Activated naive CD4-positive, alpha-beta T cell treated with anti-CD3 and anti-CD28 coated beads, Interleukin-2, amount 10 ng/mL, durations not matched to agents 7 days and 5 days (primary cell): Measurements from ENCODE around the gene HHIPL1.
A peak's percentile ranks its signal among the peaks of the same experiment; 100 is the strongest.

Experiments
- CTCF ChIA-PET: fragments of 350-600 bp; sonication (Branson Sonifier 250); formaldehyde crosslinking; loops from one replicate; lab custom pipeline; 2021; ENCODE audit warnings: antibody characterized with exemption; lab: Charles Lee
- DNase-seq: peaks from one replicate; pipeline ENCODE4 v3.0.0-alpha.2; 2020
- H3K27ac Mint-ChIP-seq: one replicate; pipeline ENCODE4 v1.8.0; 2021; ENCODE audit warnings: mild to moderate bottlenecking, moderate library complexity, mixed read lengths
- H3K27me3 Mint-ChIP-seq: one replicate; pipeline ENCODE4 v1.8.0; 2021; ENCODE audit warnings: mild to moderate bottlenecking, mixed read lengths
- H3K36me3 Mint-ChIP-seq: one replicate; pipeline ENCODE4 v1.8.0; 2021; ENCODE audit warnings: mixed read lengths
- H3K4me1 Mint-ChIP-seq: one replicate; pipeline ENCODE4 v1.8.0; 2021; ENCODE audit warnings: mixed read lengths
- H3K4me3 Mint-ChIP-seq: one replicate; pipeline ENCODE4 v1.8.0; 2021; ENCODE audit warnings: mild to moderate bottlenecking, moderate library complexity, mixed read lengths
- H3K9me3 Mint-ChIP-seq: one replicate; pipeline ENCODE4 v1.8.0; 2021; ENCODE audit warnings: mixed read lengths

The HHIPL1 gene

GRCh38 chr14:99675951-99676350, 31.0 kb downstream of the HHIPL1 start:
- H3K4me3 Mint-ChIP-seq = no peak overlapping the region
- peaks cover 52% of the 10 kb centered on the region for H3K27me3 Mint-ChIP-seq
- DNase-seq = no peak
- H3K9me3 Mint-ChIP-seq = peaks cover 7% of the 10 kb centered on the region
- no peak overlapping the region for H3K27ac Mint-ChIP-seq
- peaks cover 21% of the 10 kb centered on the region for H3K4me1 Mint-ChIP-seq
- H3K36me3 Mint-ChIP-seq = no peaks in the 10 kb centered on the region
- CTCF ChIA-PET = no interaction called here

DNA sequence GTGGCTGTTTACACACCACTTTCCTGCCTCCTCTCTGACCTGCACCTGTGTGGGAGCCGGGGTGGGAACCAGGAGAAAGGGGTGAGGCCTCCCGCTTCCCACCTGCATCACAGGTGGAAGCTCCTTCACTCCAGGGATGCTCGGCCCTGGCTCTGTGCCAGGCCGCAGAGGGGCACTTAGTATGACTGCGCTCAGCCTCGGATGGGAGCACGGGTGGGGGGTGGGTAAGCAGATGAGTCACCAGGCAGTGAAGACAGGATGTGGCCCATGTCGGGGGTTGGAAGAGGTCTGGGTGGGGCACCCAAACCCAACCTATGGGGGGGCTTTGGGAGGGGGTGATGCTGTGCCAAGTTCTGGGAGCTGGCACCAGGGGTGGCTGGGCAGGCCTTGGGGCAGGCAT, 31.7 kb downstream of the HHIPL1 start:
- Mint-ChIP-seq H3K27me3 (peaks cover 47% of the 10 kb centered on the region), H3K36me3 (no peaks in the 10 kb centered on the region), H3K27ac (no peak overlapping the region), H3K4me1 (peaks cover 21% of the 10 kb centered on the region), H3K4me3 (no peak overlapping the region), H3K9me3 (peaks cover 7% of the 10 kb centered on the region)
- DNase-seq = no peak
- CTCF ChIA-PET = no interaction called here

DNA sequence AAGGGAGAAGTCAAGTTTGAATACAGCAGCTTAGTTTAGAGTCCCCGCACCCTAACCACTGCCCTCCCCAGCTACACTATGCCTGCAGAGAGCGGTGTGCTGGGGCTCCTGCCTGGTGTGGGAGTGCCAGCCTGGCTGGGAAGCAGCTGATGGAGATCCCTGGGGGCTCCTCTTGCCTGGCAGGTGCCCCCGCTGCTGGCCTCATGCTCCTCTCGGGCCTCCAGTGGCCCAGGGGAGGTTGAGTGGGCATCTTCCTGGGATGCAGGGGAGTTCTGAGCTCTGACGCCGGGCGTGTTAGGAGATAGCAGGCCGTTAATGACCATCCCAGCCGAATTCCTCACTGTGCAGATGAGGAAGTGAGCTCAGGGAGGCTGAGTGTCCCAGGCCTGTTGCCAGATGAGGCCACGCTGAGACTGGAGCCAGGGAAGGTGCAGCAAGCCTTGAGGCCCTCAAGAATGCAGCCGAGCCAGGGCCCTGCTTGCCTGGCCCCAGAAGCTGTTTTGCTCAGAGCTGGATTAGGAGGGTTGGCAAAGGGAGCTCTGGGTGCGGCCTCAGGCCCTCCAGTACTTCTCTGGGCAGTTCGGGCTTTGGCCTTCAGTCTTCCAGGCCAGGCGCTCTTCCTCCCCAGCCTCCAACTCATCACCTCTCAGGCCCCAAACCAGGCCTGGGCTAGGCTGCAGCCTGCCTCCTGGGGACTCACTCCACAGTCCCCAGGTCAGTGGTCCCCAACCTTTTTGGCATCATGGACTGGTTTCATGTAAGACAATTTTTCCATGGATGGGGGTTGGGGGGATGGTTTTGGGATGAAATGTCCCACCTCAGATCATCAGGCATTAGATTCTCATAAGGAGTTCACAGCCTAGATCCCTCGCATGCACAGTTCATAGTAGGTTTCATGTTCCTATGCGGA, 32.6 kb downstream of the HHIPL1 start:
- peaks cover 43% of the 10 kb centered on the region for H3K27me3 Mint-ChIP-seq
- no peak overlapping the region for H3K4me3 Mint-ChIP-seq
- CTCF ChIA-PET = no interaction called here
- H3K4me1 Mint-ChIP-seq = peaks cover 20% of the 10 kb centered on the region
- no peaks in the 10 kb centered on the region for H3K36me3 Mint-ChIP-seq
- peaks cover 7% of the 10 kb centered on the region for H3K9me3 Mint-ChIP-seq
- no peak for DNase-seq
- no peak overlapping the region for H3K27ac Mint-ChIP-seq

DNA sequence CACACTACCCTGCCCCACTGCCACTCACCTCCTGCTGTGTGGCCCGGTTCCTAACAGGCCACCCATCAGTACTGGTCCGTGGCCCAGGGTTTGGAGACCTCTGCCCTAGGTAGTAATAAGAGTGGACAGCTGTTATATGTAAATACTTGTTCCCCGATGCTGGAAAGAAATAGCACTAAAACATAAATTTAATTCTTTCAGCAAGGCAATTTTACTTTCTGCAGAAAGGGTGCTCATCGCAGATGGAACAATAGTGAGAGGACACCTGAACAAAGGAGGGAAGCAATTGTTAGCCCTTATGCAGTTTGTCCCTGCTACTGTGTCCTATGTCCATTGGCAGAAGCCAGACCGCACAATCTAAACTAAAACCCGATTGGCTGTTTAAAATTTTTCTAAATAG, 33.3 kb downstream of the HHIPL1 start:
- Mint-ChIP-seq H3K27ac (no peak overlapping the region), H3K27me3 (peaks cover 47% of the 10 kb centered on the region), H3K9me3 (peaks cover 7% of the 10 kb centered on the region), H3K4me1 (peaks cover 18% of the 10 kb centered on the region), H3K36me3 (no peaks in the 10 kb centered on the region), H3K4me3 (no peak overlapping the region)
- no peak for DNase-seq
- CTCF ChIA-PET = no interaction called here

- peaks cover 51% of the 10 kb centered on the region for H3K27me3 Mint-ChIP-seq
- no peak overlapping the region for H3K27ac Mint-ChIP-seq
- peaks cover 20% of the 10 kb centered on the region for H3K4me1 Mint-ChIP-seq
- H3K9me3 Mint-ChIP-seq = peaks cover 7% of the 10 kb centered on the region
- H3K4me3 Mint-ChIP-seq = no peak overlapping the region
- no peak for DNase-seq
- CTCF ChIA-PET = no interaction called here
- no peaks in the 10 kb centered on the region for H3K36me3 Mint-ChIP-seq
These were observed 34.2 kb downstream of the HHIPL1 start for GRCh38 chr14:99679111-99679510.

- CTCF ChIA-PET = interaction anchor here (0.8 to 1.0 kb wide), 3 partner anchors 17 to 191 kb away, joined by 3 to 4 read pairs (median 3); no protein-coding TSS in a partner anchor
- Mint-ChIP-seq H3K9me3 (peaks cover 7% of the 10 kb centered on the region), H3K27me3 (peaks cover 46% of the 10 kb centered on the region), H3K27ac (no peak overlapping the region), H3K4me1 (peaks cover 20% of the 10 kb centered on the region), H3K4me3 (no peak overlapping the region), H3K36me3 (no peaks in the 10 kb centered on the region)
- no peak for DNase-seq
These were observed 34.6 kb downstream of the HHIPL1 start for GRCh38 chr14:99679543-99679942.

GRCh38 chr14:99679996-99680395, 35.1 kb downstream of the HHIPL1 start:
- Mint-ChIP-seq H3K4me3 (no peak overlapping the region), H3K4me1 (peaks cover 20% of the 10 kb centered on the region), H3K27ac (no peak overlapping the region), H3K36me3 (no peaks in the 10 kb centered on the region), H3K9me3 (peaks cover 7% of the 10 kb centered on the region), H3K27me3 (peaks cover 46% of the 10 kb centered on the region)
- CTCF ChIA-PET = interaction anchor here (0.5 to 1.0 kb wide), 4 partner anchors 17 to 191 kb away, joined by 3 to 4 read pairs (median 3); no protein-coding TSS in a partner anchor
- DNase-seq = no peak

GRCh38 chr14:99681101-99681831, 36.3 kb downstream of the HHIPL1 start:
- Mint-ChIP-seq H3K36me3 (no peaks in the 10 kb centered on the region), H3K9me3 (peaks cover 7% of the 10 kb centered on the region), H3K4me3 (no peak overlapping the region), H3K27me3 (peaks cover 46% of the 10 kb centered on the region), H3K27ac (no peak overlapping the region), H3K4me1 (peaks cover 21% of the 10 kb centered on the region)
- DNase-seq = no peak
- CTCF ChIA-PET = interaction anchor here (2.4 kb wide), 1 partner anchor 12 kb away, joined by 5 read pairs; no protein-coding TSS in a partner anchor

DNA sequence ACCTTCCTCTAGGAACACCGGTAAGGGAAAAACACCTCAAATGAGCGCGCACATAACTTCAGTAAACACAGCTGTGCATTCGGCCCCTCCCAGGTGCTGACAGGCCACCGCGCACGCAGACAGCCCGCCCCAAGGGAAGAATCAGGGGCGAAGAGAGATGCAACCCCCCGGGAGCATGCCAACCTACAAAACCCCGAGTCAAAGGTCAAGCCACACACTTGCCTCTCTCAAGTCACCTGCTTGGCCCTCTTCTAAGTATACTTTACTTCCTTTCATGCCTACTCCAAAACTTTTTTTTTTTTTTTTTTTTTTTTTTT, 36.9 kb downstream of the HHIPL1 start:
- Mint-ChIP-seq H3K9me3 (peaks cover 7% of the 10 kb centered on the region), H3K36me3 (no peaks in the 10 kb centered on the region), H3K27me3 (peaks cover 46% of the 10 kb centered on the region), H3K4me3 (peak overlapping the region; percentile 42), H3K4me1 (peaks cover 15% of the 10 kb centered on the region), H3K27ac (no peak overlapping the region)
- CTCF ChIA-PET = interaction anchor here (2.4 kb wide), 1 partner anchor 12 kb away, joined by 5 read pairs; no protein-coding TSS in a partner anchor
- DNase-seq = no peak

DNA sequence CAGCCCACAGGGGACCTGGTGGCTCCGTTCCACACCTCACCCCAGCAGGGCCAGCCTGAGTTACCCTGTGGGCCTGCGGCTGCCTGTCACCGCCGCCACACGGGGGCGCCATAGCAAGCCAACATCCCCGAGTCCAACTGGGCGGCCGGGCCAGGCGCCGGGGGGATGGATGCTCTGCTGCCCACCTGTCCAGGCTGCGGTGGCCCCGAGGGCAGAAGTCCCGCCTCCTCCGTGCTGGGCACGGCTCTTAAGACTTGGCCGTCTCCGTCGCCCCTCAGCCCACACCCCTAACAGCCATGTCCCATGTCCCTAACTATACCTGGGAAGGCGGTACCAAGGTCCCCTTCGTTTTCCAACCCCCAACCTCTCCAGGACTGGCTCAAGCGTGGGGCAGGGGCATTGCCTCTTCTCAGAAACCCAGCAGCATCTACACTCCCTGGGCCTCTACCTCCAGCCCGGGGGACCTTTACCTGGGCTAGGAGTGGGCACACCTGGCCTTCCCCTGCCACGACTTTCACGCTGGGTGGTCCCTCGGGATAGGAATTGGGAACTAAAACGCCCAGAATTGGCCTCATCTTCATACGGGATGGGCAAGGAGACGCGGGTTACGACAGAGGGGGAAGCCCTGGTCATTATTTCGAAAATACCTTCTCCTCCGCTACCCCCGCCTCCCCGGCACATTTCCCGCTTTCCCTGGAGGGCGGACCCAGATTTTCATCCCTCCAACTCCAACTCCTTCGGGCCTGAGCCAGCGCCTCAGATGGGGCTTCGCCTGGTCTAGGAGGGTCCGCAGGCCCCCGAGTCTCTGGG, 38.1 kb downstream of the HHIPL1 start:
- H3K27ac Mint-ChIP-seq = peak overlapping the region; percentile 89
- CTCF ChIA-PET = interaction anchor here (1.0 to 2.4 kb wide), 7 partner anchors 13 to 205 kb away, joined by 3 to 5 read pairs (median 5); no protein-coding TSS in a partner anchor
- H3K4me3 Mint-ChIP-seq = peak overlapping the region; percentile 90
- H3K9me3 Mint-ChIP-seq = peaks cover 3% of the 10 kb centered on the region
- peaks cover 56% of the 10 kb centered on the region for H3K27me3 Mint-ChIP-seq
- peaks cover 17% of the 10 kb centered on the region for H3K4me1 Mint-ChIP-seq
- no peaks in the 10 kb centered on the region for H3K36me3 Mint-ChIP-seq
- DNase-seq = peak; percentile 88

GRCh38 chr14:99683619-99684409, 38.9 kb downstream of the HHIPL1 start, which contains the start of gene CYP46A1:
Gene CYP46A1, plus strand, starts transcription at chr14:99684298. Its CDS starts 120 bp downstream, at chr14:99684418.
- DNase-seq = peak; percentile 100
- CTCF ChIA-PET = interaction anchor here (0.8 to 2.4 kb wide), 6 partner anchors 14 to 203 kb away, joined by 3 to 5 read pairs (median 4); no protein-coding TSS in a partner anchor
- peak within 1 kb of the TSS; percentile 89 for H3K27ac Mint-ChIP-seq
- H3K4me3 Mint-ChIP-seq = peak within 1 kb of the TSS; percentile 90
- peaks cover 64% of the 10 kb centered on the region for H3K27me3 Mint-ChIP-seq
- H3K9me3 Mint-ChIP-seq = peaks cover 2% of the 10 kb centered on the region
- H3K36me3 Mint-ChIP-seq = no peaks in the 10 kb centered on the region
- H3K4me1 Mint-ChIP-seq = peaks cover 20% of the 10 kb centered on the region

DNA sequence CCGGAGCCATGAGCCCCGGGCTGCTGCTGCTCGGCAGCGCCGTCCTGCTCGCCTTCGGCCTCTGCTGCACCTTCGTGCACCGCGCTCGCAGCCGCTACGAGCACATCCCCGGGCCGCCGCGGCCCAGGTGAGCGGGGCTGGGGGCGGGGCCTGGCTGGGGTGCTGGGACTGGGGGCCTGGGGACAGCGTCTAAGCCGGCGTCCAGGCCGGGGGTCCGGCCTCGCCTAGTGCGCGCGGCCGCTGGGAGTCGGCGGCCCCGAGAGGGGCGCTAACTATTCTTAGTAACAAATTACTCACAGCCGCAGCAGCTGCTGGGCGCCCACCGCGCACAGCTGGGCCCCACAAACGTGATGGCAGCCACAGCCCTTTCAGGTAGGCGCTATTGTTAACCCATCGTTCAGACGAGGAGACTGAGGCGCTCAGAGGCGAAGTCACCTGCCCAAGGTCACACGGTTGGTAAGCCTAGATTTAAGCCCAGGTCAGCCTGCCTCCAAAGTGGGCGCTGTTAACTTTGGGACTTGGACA, 39.5 kb downstream of the HHIPL1 start:
- CTCF ChIA-PET = interaction anchor here (0.8 kb wide), 2 partner anchors 32 to 201 kb away, joined by 3 to 4 read pairs; no protein-coding TSS in a partner anchor
- H3K27ac Mint-ChIP-seq = no peak overlapping the region
- no peaks in the 10 kb centered on the region for H3K36me3 Mint-ChIP-seq
- peaks cover 20% of the 10 kb centered on the region for H3K4me1 Mint-ChIP-seq
- DNase-seq = no peak
- H3K9me3 Mint-ChIP-seq = no peaks in the 10 kb centered on the region
- H3K4me3 Mint-ChIP-seq = no peak overlapping the region
- peaks cover 66% of the 10 kb centered on the region for H3K27me3 Mint-ChIP-seq

DNA sequence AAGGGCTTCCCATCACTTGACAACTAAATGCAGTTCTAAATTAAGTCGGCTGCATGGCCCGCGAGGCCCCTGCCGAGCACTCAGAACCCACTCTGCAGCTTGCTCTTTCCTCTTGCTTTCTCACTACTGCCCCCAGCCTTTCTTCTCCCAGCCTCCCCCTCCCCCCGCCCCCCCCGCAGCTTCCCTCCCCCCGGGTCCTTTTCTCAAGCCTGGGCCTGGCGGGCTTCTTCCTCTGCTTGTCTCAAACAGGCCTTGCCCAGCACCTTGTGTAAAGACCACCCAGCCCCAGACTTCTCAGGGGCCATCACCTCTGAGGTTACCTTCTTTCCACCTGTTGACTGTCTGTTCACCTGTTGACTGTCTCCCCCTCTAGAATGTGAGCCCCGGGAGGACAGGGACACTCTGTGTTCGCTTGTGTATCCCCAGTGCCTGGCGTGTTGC, 40.2 kb downstream of the HHIPL1 start:
- CTCF ChIA-PET = no interaction called here
- H3K4me1 Mint-ChIP-seq = peaks cover 20% of the 10 kb centered on the region
- peaks cover 70% of the 10 kb centered on the region for H3K27me3 Mint-ChIP-seq
- DNase-seq = no peak
- H3K27ac Mint-ChIP-seq = no peak overlapping the region
- peak overlapping the region; percentile 49 for H3K4me3 Mint-ChIP-seq
- H3K36me3 Mint-ChIP-seq = no peaks in the 10 kb centered on the region
- H3K9me3 Mint-ChIP-seq = no peaks in the 10 kb centered on the region
